T-helper 1 cell (primary cell): Measurements from ENCODE around the gene KIF26B.

Source experiments
- DNase-seq, 5 donors: peaks; one replicate each; pipeline ENCODE4 v3.0.0-alpha.2; 2012 to 2020

Gene KIF26B

DNA sequence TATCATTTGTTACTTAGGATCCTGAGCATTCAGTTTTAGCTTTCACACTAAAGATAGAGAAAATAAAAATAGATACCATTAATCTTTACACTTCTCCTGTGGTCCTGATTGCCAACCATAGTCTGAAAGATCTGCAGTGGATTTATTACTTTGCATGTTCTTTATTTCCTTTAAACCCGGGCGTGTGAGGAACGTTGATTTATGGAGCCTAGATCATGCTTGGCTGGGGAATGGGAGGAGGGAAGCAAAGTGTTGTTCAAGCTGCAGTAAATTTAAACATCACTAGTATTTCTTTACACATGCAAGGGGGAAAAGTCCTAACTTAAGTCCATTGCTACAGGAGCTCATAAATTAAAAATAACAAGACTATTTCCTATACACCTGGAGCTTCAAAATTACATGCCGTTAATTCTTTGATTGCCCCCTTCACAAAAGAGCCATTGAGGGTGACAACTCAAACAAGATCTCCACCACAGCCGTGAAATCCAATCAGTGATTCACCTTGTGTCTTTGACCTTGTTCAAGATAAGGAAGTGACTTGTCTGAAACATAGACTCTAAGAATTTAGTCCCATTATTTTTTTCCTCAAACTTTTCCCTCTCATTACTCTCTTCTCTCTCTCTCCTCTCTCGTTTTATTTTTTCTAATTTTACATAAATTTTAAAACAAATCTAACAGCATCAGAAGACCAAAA lies 282.7 kb downstream of the KIF26B start:
- no peak for DNase-seq

DNA sequence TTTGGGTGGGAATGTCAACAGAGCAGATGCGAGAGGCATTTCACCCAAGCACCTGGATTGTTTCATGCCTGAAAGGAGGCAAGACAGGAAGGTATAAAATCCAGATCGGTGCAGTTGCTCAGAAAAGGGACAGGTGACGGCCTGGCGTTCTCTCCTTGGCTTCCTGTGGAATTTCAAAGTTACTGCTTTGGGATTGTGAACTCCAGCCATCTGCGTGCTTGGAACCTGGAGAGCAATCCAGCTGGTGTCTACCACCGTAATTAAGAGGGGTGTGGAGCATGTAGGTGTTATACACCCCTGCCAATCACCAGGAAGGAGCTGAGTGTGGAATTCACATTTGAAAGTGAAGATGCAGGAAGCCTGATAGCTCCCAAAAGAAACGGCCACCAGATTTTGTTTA lies 286.1 kb downstream of the KIF26B start:
- no peak for DNase-seq

DNA sequence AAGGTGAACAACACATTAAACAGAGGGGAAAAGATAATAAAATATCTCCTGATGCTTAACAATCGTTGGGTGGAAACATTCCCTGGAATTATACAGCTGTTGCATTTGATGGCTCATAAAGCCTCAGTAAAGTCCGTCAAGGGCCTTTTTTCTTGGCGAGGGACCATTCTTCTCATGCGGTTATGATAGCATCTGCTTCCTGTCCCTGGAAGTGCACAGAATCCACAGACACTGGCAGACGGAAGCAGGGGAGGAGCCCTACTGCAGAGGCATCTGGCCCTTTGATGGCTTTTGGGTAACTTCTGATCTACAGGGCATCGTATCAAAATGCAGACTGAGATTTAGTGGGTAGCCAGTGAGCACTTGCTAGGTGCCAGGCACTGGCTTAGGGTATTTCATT lies 286.9 kb downstream of the KIF26B start:
- no peak for DNase-seq

DNA sequence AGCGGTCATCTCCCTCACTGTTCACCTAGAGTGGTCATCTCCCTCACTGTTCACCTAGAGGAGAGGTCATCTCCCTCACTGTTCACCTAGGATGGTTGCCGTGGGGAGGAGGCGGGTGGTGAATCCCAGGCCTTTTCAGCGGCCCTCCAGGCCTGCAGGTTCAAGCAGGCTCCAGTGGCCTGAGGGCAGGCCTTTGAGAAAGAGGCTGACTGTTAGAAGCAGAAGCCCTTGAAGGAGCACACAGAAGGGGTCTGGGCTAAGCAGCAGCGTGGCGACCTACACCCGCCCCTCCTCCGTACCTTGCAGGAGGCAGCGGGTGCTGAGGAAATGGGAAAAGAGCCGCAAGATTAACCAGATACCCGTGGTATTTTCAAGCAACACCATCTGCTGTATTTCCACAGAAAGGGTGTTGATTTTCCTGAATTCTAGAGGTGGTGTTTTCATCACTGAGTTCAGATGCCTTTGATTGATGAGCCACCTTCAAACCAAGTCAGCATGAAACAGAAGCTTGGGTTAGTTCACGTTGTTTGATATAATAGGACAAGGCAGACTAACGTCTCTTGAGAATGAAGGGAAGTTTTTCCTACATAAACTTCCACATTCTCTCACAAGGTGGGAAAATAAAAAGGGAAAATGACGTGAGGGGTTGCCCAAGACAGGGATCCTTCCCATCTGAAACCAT lies 289.5 kb downstream of the KIF26B start:
- no peak for DNase-seq

DNA sequence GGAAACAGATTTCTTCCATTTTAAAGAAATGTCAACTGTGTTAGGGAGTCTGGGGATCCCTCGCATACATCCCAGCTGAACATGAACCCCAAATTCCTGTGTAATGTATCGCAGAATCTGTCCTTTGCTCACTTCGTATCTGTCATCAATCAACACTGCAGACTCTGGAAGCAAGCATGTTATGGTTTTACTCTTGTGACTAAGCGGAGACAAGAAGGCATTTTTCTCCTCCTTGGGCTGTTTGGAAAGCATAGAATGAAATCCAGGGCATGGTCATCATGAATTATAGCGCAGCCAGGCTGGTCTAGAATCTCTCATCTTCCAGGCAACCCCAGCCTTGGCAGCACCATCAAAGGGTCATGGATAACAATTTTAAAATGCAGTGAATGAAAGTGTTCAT lies 290.2 kb downstream of the KIF26B start:
- no peak for DNase-seq

DNA sequence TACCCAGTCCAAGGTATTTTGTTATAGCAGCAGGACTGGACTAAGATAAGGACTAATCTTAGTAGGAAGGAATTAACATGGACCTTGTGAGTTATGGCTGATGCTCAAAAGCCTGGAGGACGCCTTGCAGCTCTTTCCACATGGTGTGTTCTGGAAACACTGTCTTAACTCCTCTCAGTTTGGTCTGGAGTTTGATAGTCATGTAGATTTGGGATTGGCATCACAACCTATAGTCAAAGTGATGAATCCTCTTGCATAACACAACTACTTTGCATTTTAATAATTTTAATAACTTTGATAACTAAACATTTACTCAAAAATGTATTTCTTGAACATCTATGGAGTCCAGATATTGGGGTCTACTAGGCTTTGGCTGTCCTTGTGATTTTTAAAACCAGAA lies 293.7 kb downstream of the KIF26B start:
- no peak for DNase-seq

DNA sequence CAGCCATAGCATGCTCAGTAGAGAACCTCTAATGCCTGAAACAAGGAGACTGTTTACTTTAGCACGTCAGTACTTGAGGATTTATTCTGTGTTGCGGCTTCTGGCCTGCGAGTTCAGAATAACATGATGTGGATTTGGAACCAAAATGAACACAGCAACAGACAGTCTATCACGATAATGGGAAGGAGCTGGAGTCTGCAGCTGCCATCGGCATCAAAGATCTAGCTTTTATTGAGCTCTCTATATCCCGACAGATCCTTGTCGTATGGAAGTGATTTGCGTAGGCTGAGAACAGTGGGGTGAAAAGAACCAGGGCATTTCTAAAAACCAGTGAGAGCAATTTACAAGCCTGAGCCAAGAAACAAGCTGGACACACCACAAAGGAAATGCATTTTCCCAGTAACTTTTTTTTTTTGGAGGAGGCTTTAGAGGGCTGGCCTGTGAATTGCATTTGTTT lies 294.2 kb downstream of the KIF26B start:
- DNase-seq: no peak

DNA sequence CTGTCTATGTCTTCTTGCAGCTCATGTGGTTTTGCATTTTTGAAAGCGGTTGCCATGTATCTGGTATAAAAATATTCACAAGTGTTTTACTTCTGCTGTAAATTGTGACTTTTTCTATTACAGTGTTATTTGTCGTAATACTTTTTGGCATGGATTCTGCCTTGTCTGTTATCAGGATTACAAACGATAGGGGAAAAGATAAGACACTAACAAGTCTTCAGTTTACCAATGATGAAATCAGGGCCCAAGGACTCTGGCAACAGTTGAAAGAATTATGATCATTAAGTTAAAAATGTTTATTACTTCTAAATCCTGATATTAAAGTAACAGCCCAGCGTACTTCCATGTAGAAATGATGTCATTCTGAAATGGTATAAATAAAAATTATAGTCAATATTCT lies 298.8 kb downstream of the KIF26B start:
- DNase-seq: no peak

DNA sequence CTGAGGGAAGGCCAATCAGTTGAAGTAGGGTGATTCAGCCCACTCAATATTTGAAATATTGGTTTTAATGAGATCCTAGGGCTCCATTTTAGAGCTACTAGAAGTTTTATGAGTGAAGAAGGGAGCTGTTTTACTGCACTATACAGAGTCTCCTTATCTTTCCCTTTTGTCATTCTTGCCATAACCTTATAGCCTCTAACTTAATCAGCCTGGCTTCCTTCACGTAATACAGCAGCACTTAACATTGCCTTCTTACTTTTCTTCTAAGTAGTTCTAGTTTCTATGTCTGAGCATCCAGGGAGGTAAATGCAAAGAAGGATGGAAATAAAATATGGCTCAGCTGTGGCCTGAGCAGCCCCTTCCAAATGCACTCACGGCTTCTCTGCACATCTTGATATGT lies 299.3 kb downstream of the KIF26B start:
- DNase-seq: no peak

DNA sequence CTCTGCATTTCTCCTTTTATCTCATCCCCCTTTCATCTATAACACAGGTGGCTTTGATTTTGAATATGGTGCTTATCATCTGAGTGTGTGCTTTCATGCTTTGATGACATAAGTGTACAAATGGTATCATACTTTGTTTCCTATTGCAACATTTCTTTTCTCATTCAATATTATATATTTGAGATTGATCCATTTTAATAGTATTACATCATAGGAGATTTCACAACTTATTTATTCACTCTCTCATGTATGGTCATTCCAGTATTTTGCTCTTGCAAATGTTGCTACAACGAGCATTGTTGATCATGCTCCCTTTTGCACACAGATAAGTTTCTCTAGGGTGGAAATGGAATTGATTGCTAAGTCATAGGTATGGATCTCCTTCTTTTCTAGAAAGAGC lies 302.8 kb downstream of the KIF26B start:
- no peak for DNase-seq

DNA sequence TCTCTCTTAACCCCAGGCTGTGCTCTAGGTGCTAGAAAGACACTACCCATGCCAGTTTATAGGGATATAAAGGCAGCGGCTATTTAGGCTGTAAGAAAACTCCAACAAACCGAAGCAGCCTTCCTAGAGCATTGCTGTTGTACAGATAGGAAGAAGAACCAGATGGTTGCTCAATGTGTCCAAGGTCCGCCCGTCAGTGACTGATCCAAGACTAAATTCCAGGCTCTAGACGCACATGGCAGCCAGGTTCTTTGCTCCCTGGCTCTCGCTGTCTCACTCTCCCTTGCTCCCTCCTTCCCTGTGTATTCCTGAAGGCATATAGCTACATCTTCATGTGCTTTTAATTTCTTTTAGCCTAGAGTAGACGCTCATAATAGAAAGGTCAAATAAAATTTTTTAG lies 303.4 kb downstream of the KIF26B start:
- DNase-seq: no peak

DNA sequence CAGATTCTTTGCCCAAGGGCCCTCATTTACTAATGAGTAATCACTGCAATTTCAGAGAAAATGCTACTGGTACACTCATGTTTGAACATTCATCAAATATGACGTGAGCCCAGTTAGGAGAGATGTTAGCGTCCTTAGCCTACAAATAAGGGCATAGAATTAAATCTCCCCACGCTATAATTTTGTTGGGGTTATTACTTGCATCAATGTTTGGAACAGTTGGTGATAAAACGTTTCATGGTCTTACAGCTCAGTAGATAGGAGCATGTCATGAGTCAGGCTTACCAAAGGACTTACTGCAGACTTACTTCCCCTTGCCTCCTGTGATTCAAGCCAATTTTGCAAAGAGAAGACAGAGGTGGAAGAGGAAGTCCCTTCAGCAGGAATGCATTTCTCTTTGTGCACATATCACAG lies 304.0 kb downstream of the KIF26B start:
- no peak for DNase-seq

DNA sequence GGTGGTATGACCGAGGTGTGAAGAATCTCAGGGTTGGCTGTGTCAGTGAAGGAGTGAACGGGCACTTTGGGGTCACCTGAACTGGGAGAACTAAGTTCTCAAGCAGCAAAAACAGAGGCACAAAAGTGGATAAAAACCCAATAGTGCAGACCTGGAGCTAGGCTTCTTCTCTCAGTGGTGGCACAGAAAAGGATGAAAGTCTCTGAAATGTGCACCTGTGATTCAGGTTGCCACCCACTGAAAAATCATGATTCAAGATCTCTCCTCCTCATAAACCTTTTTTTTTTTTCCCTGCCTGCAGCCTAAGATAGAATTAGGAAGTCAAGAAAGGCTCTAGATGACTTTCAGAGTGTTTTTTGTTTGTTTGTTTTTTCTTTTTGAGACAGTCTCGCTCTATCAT lies 304.8 kb downstream of the KIF26B start:
- no peak for DNase-seq

DNA sequence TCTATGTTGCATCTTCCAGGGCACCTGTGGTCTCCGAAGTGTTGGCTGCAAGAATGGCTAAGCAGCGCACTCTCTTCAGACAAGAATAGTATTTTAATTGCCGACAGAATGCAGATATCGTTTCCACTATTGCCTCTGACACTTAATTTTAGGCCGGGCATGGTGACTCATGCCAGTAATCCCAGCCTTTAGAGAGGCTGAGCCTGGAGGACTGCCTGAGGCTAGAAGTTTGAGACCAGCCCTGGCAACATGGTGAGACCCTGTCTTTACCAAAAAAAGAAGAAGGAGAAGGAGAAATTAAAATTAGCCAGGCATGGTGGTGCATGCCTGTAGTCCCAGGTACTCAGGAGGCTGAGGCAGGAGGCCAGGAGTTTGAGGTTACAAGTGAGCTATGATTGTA lies 306.9 kb downstream of the KIF26B start:
- DNase-seq: no peak

DNA sequence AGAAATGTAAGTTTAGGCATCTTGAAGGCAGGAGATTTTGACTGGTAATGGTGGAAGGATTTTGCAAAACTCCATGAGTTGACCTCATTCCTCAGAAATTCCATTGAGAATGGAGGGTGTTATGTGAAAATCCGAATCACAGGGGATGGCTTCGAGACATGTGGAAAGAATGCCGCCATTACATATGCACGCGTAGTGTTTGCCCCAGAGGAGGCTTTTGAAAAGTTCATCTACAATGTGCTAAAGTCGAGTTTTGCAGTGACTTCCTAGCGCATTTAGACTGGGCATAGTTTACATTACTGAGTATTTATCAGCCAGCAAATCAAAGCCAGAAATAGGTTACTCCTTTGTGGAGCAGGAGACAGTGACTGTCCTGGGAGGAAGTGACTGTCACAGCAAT lies 307.4 kb downstream of the KIF26B start:
- DNase-seq: no peak

DNA sequence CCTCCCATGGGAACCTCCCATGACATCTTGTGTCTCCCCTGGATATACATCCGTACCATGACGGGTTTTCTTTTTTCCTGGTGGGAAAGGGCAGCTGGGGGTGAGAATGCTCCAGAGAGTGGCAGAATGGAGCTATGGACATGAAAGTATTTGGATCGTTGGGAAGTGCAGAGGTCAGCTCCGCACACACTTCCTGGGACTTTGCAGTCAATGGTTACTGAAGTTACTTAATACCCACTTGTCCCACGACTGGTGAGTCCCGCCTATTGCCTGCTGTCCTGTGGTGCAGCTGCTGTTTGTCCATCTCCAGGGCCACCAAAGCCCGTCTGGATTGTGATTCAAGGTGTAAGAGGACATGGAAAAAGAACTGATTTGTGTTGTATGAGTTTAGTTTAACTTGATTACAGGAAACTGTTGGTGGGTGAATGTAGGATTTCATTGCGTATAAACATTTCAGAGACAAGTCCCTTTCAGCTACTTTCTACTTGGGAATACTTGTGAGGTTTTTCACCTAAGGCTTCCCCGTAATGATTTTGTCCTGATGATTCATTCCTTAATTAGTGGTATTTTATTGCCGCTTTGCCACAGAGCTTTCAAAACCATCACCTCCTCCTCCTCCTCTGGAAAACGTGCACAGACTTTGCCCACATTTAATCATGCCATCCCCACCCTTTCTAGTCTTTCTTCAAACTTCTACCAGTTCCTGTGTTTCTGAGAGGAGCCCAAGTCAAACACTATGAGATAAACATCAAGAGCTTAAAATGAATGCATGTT lies 308.8 kb downstream of the KIF26B start:
- DNase-seq: no peak

DNA sequence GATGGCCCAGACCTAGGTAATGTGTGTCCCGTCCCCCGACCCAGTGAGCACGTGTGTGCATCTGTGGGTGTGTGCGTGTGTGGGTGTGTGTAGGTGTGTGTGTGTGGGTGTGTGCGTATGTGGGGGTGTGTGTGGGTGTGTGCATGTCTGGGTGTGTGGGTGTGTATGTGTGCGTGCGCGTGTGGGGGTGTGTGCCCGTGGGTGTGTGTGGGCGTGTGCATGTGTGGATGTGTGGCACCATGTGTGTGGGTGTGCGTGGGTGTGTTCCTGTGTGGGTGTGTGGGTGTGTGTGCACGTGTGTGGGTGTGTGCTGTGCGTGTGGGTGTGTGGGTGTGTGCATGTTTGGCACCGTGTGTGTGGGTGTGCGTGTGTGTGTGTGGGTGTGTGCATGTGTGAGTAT lies 309.5 kb downstream of the KIF26B start:
- DNase-seq: no peak

DNA sequence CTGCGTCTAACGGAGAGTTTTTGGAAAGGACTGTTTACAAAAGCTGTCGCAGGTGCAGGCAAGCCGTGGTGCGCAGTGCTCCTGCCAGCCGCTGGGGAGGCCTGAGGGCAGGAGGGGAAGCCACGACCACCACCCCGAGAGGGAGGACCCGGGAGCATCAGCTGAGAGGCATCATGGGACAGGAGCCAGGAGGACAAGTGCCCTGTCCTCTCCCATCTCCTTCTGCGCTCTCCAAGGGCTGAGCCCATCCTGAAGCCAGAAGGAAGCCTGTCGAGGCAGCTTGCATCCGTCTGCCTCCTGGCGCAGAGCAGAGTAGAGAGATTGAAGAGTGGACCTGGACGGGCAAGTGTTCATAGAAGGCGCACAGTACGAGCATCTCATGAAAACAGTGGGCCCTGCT lies 310.9 kb downstream of the KIF26B start:
- DNase-seq: no peak

DNA sequence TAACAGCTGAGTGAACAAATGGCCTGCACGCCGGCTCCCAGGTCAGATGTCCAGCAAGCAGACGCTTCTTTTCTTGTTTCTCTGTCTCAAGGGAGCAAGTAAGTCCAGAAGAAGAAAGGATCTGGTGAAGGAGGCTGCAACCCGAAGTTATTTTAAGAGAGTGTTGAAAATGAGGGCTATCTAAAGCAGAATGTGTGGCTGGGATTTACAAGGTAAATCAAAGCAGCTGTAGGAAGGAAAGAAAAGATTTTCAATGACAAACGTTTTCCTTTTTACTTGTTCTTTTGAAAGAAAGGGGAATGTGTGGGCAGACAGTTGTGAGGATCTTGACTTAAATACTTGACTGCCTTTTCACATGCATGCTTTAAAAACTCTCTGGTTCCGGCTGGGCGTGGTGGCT lies 311.5 kb downstream of the KIF26B start:
- DNase-seq: no peak

DNA sequence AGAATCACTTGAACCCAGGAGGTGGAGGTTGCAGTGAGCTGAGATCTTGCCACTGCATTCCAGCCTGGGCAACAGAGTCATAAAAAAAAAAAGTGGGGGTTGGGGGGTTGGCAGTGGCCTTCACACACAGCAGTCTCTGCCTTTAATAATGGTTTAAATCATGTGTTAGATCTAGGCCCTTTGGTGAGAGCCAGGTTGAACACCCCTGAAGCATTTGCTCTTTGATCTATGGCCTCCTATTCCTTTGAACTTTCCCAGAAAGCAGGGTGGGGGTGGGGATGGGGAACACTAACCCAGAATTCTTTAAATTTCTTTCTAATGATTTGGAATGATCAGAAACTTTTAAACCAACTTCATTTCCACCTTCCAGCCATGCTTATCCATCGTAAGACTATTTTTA lies 313.0 kb downstream of the KIF26B start:
- DNase-seq: no peak

DNA sequence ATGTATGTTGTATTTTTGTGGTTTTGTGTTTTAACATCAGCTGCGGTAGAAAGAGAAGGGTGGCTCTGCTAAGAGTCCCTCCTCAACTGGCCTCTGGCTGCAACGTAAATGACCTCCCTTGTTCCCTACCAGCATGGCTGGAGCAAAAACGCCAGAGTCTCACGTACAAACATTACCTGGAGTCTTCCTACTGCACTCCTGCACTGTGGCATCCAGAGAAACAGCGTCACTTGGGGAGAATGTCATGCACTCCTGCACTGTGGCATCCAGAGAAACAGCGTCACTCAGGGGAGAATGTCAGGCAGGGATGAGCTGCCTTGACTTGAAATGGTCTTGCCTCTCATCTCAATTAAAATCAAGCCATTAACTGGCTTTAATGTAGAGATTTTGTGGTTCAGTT lies 314.2 kb downstream of the KIF26B start:
- DNase-seq: no peak

DNA sequence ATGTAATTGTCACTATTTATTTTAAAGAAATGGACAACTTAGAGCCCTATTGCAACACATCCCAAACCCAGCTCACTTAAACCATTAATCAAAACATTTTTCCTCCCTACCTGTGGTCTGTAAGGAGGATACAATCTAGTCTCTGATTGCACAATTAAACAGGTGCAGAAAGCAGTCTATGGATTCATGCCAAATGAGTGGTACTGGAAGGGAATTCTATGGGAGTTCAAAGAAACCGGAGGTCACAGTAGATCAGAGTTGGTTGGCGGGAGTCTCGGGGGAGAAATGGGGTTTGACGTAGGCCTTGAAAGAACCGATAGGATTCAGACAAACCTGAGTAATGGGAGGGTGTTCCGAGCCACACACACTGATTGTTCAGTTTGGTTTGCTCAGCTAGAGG lies 314.9 kb downstream of the KIF26B start:
- no peak for DNase-seq

DNA sequence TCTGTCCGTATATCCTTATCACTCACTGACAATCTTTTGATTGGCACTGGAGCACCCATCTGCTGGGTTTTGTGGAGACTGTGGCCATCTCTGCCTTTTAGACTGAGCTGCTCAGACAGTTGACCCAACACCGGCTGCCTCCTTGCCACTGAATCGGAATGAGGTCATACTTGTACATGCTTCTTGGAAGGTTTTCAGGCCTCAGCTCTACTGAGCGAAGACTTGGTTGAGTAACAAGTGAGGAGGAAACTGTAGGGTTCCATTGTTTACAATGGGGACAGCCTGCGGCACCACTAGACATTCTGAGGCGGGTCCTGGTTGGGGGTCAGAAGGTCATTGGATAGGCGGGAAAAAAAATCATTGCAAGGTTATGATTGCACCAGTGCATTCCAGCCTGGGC lies 320.3 kb downstream of the KIF26B start:
- DNase-seq: no peak

DNA sequence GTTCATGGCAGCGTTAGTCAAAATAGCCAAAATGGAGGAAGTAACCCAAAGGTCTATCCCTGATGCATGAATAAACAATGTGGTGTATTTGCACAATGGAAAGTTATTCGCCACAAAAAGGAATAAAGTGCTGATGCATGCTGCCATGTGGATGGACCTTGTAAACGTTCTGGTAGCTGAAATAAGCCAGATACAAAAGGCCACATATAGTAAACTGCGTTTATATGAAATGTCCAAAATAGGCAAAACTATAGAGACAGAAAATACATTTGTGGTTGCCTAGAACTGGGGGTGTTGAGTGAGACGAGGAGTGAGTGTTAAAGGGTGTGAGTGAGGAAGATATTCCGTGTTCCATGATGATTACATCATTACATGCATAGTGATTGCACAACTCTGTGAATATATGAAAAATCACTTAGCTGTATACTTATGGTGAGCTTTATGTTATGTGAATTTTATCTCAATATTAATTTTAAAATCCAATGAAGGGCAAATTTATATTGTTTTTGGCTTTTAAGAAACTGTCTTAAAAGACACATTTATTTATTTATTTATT lies 321.3 kb downstream of the KIF26B start:
- DNase-seq: no peak
